ENCODE measurements around the gene COL24A1.
"Not testable (repeated sequence)": the region's sequence is repeated elsewhere in the genome, so short reads cannot be mapped to it uniquely, and the experiment has no call there.

Gene COL24A1

GRCh38 chr1:85864727-85865126 is 291.8 kb downstream of the COL24A1 start:
- TF ChIP-seq CTCF (IDR thresholded peaks at IDR 0.05; ENCODE audit: control extremely low read depth, extremely low read depth, low read depth, missing control alignments), result no peak
- ChIA-PET CTCF (no interaction called here), POLR2A (no interaction called here)
- DNase-seq (ENCODE audit: extremely low spot score), result no peak

- CTCF ChIA-PET; POLR2A ChIA-PET; DNase-seq (ENCODE audit: extremely low spot score): not testable (repeated sequence)
Measured at GRCh38 chr1:85863639-85864038, 292.9 kb downstream of the COL24A1 start.

DNA sequence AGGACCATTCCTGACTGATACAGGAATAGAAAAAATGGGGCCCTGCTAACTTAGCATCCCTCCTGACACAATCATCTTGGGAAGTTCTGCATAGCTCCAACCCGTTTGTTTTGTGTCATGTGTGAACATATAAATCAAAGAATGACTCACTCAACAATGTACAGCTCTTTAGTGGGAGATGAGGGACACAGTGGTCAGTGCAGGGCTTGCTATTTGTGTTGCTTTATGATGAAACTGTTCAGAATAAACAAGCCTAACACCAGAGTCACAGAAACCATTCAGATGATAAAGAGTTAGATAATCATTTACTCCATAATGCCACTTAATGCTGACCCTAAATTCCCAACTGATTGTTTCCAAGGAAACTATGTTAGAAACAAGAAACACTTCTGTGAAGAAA is 294.1 kb downstream of the COL24A1 start:
- no peak for TF ChIP-seq CTCF (IDR thresholded peaks at IDR 0.05; ENCODE audit: control extremely low read depth, extremely low read depth, low read depth, missing control alignments)
- ChIA-PET CTCF (no interaction called here), POLR2A (no interaction called here)
- no peak for DNase-seq (ENCODE audit: extremely low spot score)

- CTCF ChIA-PET, result interaction anchor here (1.0 kb wide), 1 partner anchor 9 kb away, joined by 3 read pairs; no protein-coding TSS in a partner anchor
- POLR2A ChIA-PET, result no interaction called here
- DNase-seq (ENCODE audit: extremely low spot score), result no peak
- no peak for TF ChIP-seq CTCF (IDR thresholded peaks at IDR 0.05; ENCODE audit: control extremely low read depth, extremely low read depth, low read depth, missing control alignments)
Measured at GRCh38 chr1:85857991-85858390, 298.6 kb downstream of the COL24A1 start.

- CTCF ChIA-PET, result interaction anchor here (1.2 to 1.7 kb wide), 3 partner anchors 24 to 34 kb away, joined by 3 to 4 read pairs (median 3); no protein-coding TSS in a partner anchor
- no peak for TF ChIP-seq CTCF (IDR thresholded peaks at IDR 0.05; ENCODE audit: control extremely low read depth, extremely low read depth, low read depth, missing control alignments)
- no peak for DNase-seq (ENCODE audit: extremely low spot score)
- POLR2A ChIA-PET, result no interaction called here
Measured at GRCh38 chr1:85850238-85850637, 306.3 kb downstream of the COL24A1 start.

- TF ChIP-seq CTCF (IDR thresholded peaks at IDR 0.05; ENCODE audit: control extremely low read depth, extremely low read depth, low read depth, missing control alignments), result no peak
- CTCF ChIA-PET, result interaction anchor here (1.2 to 1.7 kb wide), 3 partner anchors 25 to 33 kb away, joined by 3 to 4 read pairs (median 3); no protein-coding TSS in a partner anchor
- POLR2A ChIA-PET, result no interaction called here
- DNase-seq (ENCODE audit: extremely low spot score), result no peak
Measured at GRCh38 chr1:85849660-85850059, 306.9 kb downstream of the COL24A1 start.

DNA sequence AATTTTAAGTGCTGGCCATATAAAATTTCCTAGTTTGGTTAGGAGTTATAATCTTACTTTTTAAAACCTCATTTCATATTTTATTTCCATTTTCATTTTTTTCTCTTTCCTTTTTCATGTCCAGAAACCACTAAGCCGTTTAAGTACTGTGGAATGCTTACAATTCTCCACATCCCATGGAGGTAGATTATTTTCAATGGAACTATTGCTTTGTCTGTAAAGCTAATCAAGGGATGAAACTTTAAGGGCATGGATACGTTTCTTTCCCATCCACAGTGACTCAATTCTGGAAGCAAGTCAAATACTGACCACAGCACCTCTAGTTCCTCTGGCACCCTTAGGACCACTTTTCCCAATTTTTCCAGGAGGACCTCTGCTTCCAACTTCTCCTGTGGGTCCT is 309.2 kb downstream of the COL24A1 start:
- ChIA-PET CTCF (interaction anchor here (1.5 kb wide), 1 partner anchor 171 kb away, joined by 3 read pairs; no protein-coding TSS in a partner anchor), POLR2A (no interaction called here)
- DNase-seq (ENCODE audit: extremely low spot score), result no peak
- no peak for TF ChIP-seq CTCF (IDR thresholded peaks at IDR 0.05; ENCODE audit: control extremely low read depth, extremely low read depth, low read depth, missing control alignments)

Measured in GM10248 (cell line).